Suprapubic skin (tissue), 4 donors: ENCODE results near the gene PPP1CA. TPM values are rescaled to one million over a fixed set of nuclear protein-coding genes. Genes with fewer than 3 reads are reported as not detected.
A peak's percentile ranks its signal among the peaks of the same experiment; 100 is the strongest.

Source experiments
- DNase-seq, 2 donors: peaks; one replicate each; pipeline ENCODE4 v3.0.0-alpha.2; 2019; ENCODE audit warnings: low spot score in 2 of 2
- H3K27ac ChIP-seq: fragments of 200-600 bp; sonication (generic); one replicate; pipeline ENCODE4 v1.5.1; 2019
- H3K27me3 ChIP-seq: fragments of 200-600 bp; sonication (generic); one replicate; pipeline ENCODE4 v1.5.1; 2019
- H3K36me3 ChIP-seq: fragments of 200-600 bp; sonication (generic); one replicate; pipeline ENCODE4 v1.5.1; 2019
- H3K4me1 ChIP-seq: fragments of 200-600 bp; sonication (generic); one replicate; pipeline ENCODE4 v1.5.1; 2019
- H3K4me3 ChIP-seq: fragments of 200-600 bp; sonication (generic); one replicate; pipeline ENCODE4 v1.5.1; 2019; ENCODE audit warnings: mild to moderate bottlenecking
- H3K9me3 ChIP-seq: fragments of 200-600 bp; sonication (generic); one replicate; pipeline ENCODE4 v1.5.1; 2019
- CTCF ChIP-seq, 2 donors: fragments of 200-600 bp in 1 of 2; fragments of 450-650 bp in 1 of 2; sonication (generic) in 1 of 2; IDR thresholded peaks; one replicate each; pipeline ENCODE4 v1.5.1; 2016 to 2019; ENCODE audit warnings: antibody characterized with exemption in 2 of 2, mild to moderate bottlenecking in 1 of 2, moderate library complexity in 1 of 2
- EP300 ChIP-seq: sonication (generic); formaldehyde crosslinking; IDR thresholded peaks from one replicate; pipeline ENCODE4 v1.6.1; 2017; ENCODE audit warnings: antibody characterized with exemption
- POLR2A ChIP-seq, 2 donors: fragments of 450-650 bp; IDR thresholded peaks; one replicate each; pipeline ENCODE4 v1.6.1; 2017; ENCODE audit warnings: antibody characterized with exemption in 2 of 2, mild to moderate bottlenecking in 2 of 2, moderate library complexity in 2 of 2
- POLR2AphosphoS5 ChIP-seq, 3 donors: sonication (generic); formaldehyde crosslinking; IDR thresholded peaks; one replicate each; pipeline ENCODE4 v1.6.1; 2017; ENCODE audit warnings: antibody characterized with exemption in 3 of 3
- WGBS: methylation state at CpG from one replicate; pipeline ENCODE4 v1.1.5; 2018; 5-methylcytosine and 5-hydroxymethylcytosine counted together
- total RNA-seq, 4 donors: library from RNA; depleted of rRNA; stranded (reverse); fragments of >200 nt; gene quantifications; one replicate each; pipeline ENCODE4 v1.1.0, GENCODE V29; 2016

PPP1CA gene
- total RNA-seq, 4 donors from 2014 or later = 75.6 to 158 (median 121) TPM

GRCh38 chr11:67433536-67434394 is 32.1 kb upstream of the PPP1CA start:
- no peak overlapping the region for H3K4me3 ChIP-seq
- H3K27me3 ChIP-seq = no peaks in the 10 kb centered on the region
- H3K36me3 ChIP-seq = peaks cover 67% of the 10 kb centered on the region
- TF ChIP-seq EP300 (no peak), CTCF (IDR thresholded peaks at IDR 0.05) (no peak), POLR2A (IDR thresholded peaks at IDR 0.05) (no peak), POLR2AphosphoS5 (IDR thresholded peaks at IDR 0.05) (no peak)
- WGBS = 74% methylated on average over 10 of the region's 22 CpGs
- peaks cover 40% of the 10 kb centered on the region for H3K4me1 ChIP-seq
- no peak overlapping the region for H3K27ac ChIP-seq
- no peaks in the 10 kb centered on the region for H3K9me3 ChIP-seq
- DNase-seq = no peak

- H3K9me3 ChIP-seq = no peaks in the 10 kb centered on the region
- H3K4me3 ChIP-seq = no peak overlapping the region
- peaks cover 57% of the 10 kb centered on the region for H3K36me3 ChIP-seq
- peaks cover 43% of the 10 kb centered on the region for H3K4me1 ChIP-seq
- no peak for DNase-seq
- no peak overlapping the region for H3K27ac ChIP-seq
- no peaks in the 10 kb centered on the region for H3K27me3 ChIP-seq
- WGBS = 95% methylated on average over 13 of the region's 22 CpGs
- no peak for TF ChIP-seq POLR2A (IDR thresholded peaks at IDR 0.05)
- TF ChIP-seq POLR2AphosphoS5 (IDR thresholded peaks at IDR 0.05) = no peak
- TF ChIP-seq EP300 = no peak
- no peak for TF ChIP-seq CTCF (IDR thresholded peaks at IDR 0.05)
Measured at GRCh38 chr11:67432655-67433349, 31.1 kb upstream of the PPP1CA start.

- peaks cover 52% of the 10 kb centered on the region for H3K36me3 ChIP-seq
- H3K27ac ChIP-seq = no peak overlapping the region
- WGBS = 86% methylated on average over 22 of the region's 24 CpGs
- peaks cover 50% of the 10 kb centered on the region for H3K4me1 ChIP-seq
- H3K4me3 ChIP-seq = no peak overlapping the region
- no peak for TF ChIP-seq CTCF (IDR thresholded peaks at IDR 0.05)
- TF ChIP-seq POLR2AphosphoS5 (IDR thresholded peaks at IDR 0.05) = no peak
- no peak for TF ChIP-seq EP300
- TF ChIP-seq POLR2A (IDR thresholded peaks at IDR 0.05) = no peak
- H3K27me3 ChIP-seq = no peaks in the 10 kb centered on the region
- H3K9me3 ChIP-seq = no peaks in the 10 kb centered on the region
- no peak for DNase-seq
Measured at GRCh38 chr11:67431346-67432249, 29.9 kb upstream of the PPP1CA start.

- Histone ChIP-seq H3K9me3 (no peaks in the 10 kb centered on the region), H3K4me1 (peaks cover 36% of the 10 kb centered on the region), H3K4me3 (peak overlapping the region; percentile 95), H3K36me3 (peaks cover 37% of the 10 kb centered on the region), H3K27ac (peak overlapping the region; percentile 96), H3K27me3 (no peaks in the 10 kb centered on the region)
- TF ChIP-seq EP300 (no peak), CTCF (IDR thresholded peaks at IDR 0.05) (no peak), POLR2AphosphoS5 (IDR thresholded peaks at IDR 0.05) (no peak), POLR2A (IDR thresholded peaks at IDR 0.05) (no peak)
- whole genome bisulfite sequencing = 53% methylated on average over 11 of the region's 11 CpGs
- no peak for DNase-seq
Measured at GRCh38 chr11:67429722-67430121, 28.1 kb upstream of the PPP1CA start.
